MM.1S (cell line): Measurements from ENCODE around the gene MINDY4.

ENCODE experiments used
- DNase-seq: peaks from one replicate; pipeline ENCODE4 v3.0.0-alpha.2; 2015
- H2AFZ ChIP-seq: fragments of 300-600 bp; sonication (generic); 2 replicates; pipeline ENCODE4 v1.6.0; 2016; ENCODE audit warnings: antibody characterized with exemption, low read length
- H3F3A ChIP-seq: fragments of 300-600 bp; sonication (generic); 2 replicates; pipeline ENCODE4 v1.6.1; 2016; ENCODE audit warnings: mild to moderate bottlenecking, antibody characterized with exemption, low read length, moderate library complexity, mixed read lengths; ENCODE audit not compliant: insufficient read depth
- H3K27ac ChIP-seq: fragments of 300-600 bp; sonication (generic); 2 replicates; pipeline ENCODE4 v1.5.1; 2016; ENCODE audit warnings: mild to moderate bottlenecking, low read length
- H3K27me3 ChIP-seq: fragments of 300-600 bp; sonication (generic); replicated peaks from 2 replicates; pipeline ENCODE4 v1.6.0; 2016; ENCODE audit warnings: low read length; ENCODE audit not compliant: insufficient read depth
- H3K36me3 ChIP-seq: fragments of 300-600 bp; sonication (generic); replicated peaks from 2 replicates; pipeline ENCODE4 v1.6.1; 2016; ENCODE audit warnings: mild to moderate bottlenecking, low read length, mixed read lengths; ENCODE audit not compliant: insufficient read depth
- H3K4me1 ChIP-seq: fragments of 300-600 bp; sonication (generic); 2 replicates; pipeline ENCODE4 v1.6.1; 2016; ENCODE audit warnings: low read length, mixed read lengths
- H3K4me2 ChIP-seq: fragments of 300-600 bp; sonication (generic); 2 replicates; pipeline ENCODE4 v1.6.0; 2016; ENCODE audit warnings: low read depth, low read length
- H3K4me3 ChIP-seq: fragments of 300-600 bp; sonication (generic); 2 replicates; pipeline ENCODE4 v1.5.1; 2016; ENCODE audit warnings: low read length, mixed read lengths
- H3K79me2 ChIP-seq: fragments of 300-600 bp; sonication (generic); 2 replicates; pipeline ENCODE4 v1.6.1; 2016; ENCODE audit warnings: mixed run types, low read length, mixed read lengths
- H3K9ac ChIP-seq: fragments of 300-600 bp; sonication (generic); 2 replicates; pipeline ENCODE4 v1.6.1; 2016; ENCODE audit warnings: low read length, mixed read lengths
- H3K9me2 ChIP-seq: fragments of 300-600 bp; sonication (generic); replicated peaks from 2 replicates; pipeline ENCODE4 v1.6.1; 2016; ENCODE audit warnings: mild to moderate bottlenecking, low read length, mixed read lengths; ENCODE audit not compliant: insufficient read depth
- H3K9me3 ChIP-seq: fragments of 300-600 bp; sonication (generic); replicated peaks from 2 replicates; pipeline ENCODE4 v1.6.1; 2016; ENCODE audit warnings: mild to moderate bottlenecking, low read length, mixed read lengths; ENCODE audit not compliant: insufficient read depth
- H4K20me1 ChIP-seq: fragments of 300-600 bp; sonication (generic); 2 replicates; pipeline ENCODE4 v1.6.1; 2016; ENCODE audit warnings: mild to moderate bottlenecking, low read length, moderate library complexity, mixed read lengths; ENCODE audit not compliant: insufficient read depth
- EZH2 ChIP-seq: fragments of 300-600 bp; sonication (generic); optimal IDR thresholded peaks from 2 replicates; pipeline ENCODE3; 2017; ENCODE audit warnings: low read depth, mild to moderate bottlenecking, antibody characterized with exemption, low read length, mixed read lengths
- EZH2phosphoT487 ChIP-seq: fragments of 300-600 bp; sonication (generic); IDR thresholded peaks from 2 replicates; pipeline ENCODE4 v1.6.1; 2018; ENCODE audit warnings: antibody characterized with exemption, low read length
- TF ChIP-seq, protein P1 (sequence below): fragments of 300-600 bp; sonication (generic); IDR thresholded peaks from 2 replicates; pipeline ENCODE4 v1.5.1; 2016; ENCODE audit warnings: antibody characterized with exemption, low read length, mixed read lengths

MINDY4 gene

GRCh38 chr7:30814700-30815387 lies 43.6 kb downstream of the MINDY4 start:
- Histone ChIP-seq H4K20me1 (no peaks in the 10 kb centered on the region), H3K79me2 (no peaks in the 10 kb centered on the region), H3K4me1 (no peaks in the 10 kb centered on the region), H3K4me3 (no peak overlapping the region), H3K9me3 (no peaks in the 10 kb centered on the region), H3K9me2 (no peaks in the 10 kb centered on the region), H3K27me3 (no peaks in the 10 kb centered on the region), H3K27ac (no peak overlapping the region), H3F3A (no peaks in the 10 kb centered on the region), H3K4me2 (no peak overlapping the region), H3K9ac (no peak overlapping the region), H2AFZ (no peak overlapping the region), H3K36me3 (no peaks in the 10 kb centered on the region)
- no peak for TF ChIP-seq EZH2phosphoT487
- TF ChIP-seq, protein P1, sequence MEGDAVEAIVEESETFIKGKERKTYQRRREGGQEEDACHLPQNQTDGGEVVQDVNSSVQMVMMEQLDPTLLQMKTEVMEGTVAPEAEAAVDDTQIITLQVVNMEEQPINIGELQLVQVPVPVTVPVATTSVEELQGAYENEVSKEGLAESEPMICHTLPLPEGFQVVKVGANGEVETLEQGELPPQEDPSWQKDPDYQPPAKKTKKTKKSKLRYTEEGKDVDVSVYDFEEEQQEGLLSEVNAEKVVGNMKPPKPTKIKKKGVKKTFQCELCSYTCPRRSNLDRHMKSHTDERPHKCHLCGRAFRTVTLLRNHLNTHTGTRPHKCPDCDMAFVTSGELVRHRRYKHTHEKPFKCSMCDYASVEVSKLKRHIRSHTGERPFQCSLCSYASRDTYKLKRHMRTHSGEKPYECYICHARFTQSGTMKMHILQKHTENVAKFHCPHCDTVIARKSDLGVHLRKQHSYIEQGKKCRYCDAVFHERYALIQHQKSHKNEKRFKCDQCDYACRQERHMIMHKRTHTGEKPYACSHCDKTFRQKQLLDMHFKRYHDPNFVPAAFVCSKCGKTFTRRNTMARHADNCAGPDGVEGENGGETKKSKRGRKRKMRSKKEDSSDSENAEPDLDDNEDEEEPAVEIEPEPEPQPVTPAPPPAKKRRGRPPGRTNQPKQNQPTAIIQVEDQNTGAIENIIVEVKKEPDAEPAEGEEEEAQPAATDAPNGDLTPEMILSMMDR = no peak
- no peak for DNase-seq

- Histone ChIP-seq H3K9me2 (no peaks in the 10 kb centered on the region), H3K9ac (no peak overlapping the region), H3K9me3 (no peaks in the 10 kb centered on the region), H3K27ac (no peak overlapping the region), H3K4me2 (no peak overlapping the region), H3K36me3 (no peaks in the 10 kb centered on the region), H2AFZ (no peak overlapping the region), H4K20me1 (no peaks in the 10 kb centered on the region), H3K4me1 (no peaks in the 10 kb centered on the region), H3K79me2 (no peaks in the 10 kb centered on the region), H3K27me3 (no peaks in the 10 kb centered on the region), H3K4me3 (no peak overlapping the region), H3F3A (no peaks in the 10 kb centered on the region)
- no peak for DNase-seq
- TF ChIP-seq EZH2 = no peak
- TF ChIP-seq EZH2phosphoT487 = no peak
- TF ChIP-seq, protein P1 = no peak
These were observed 44.2 kb downstream of the MINDY4 start for GRCh38 chr7:30815388-30815854.

GRCh38 chr7:30815951-30816644 lies 44.9 kb downstream of the MINDY4 start:
- Histone ChIP-seq H4K20me1 (no peaks in the 10 kb centered on the region), H2AFZ (no peak overlapping the region), H3K27ac (no peak overlapping the region), H3F3A (no peaks in the 10 kb centered on the region), H3K4me2 (no peak overlapping the region), H3K4me3 (no peak overlapping the region), H3K79me2 (no peaks in the 10 kb centered on the region), H3K9me3 (no peaks in the 10 kb centered on the region), H3K27me3 (no peaks in the 10 kb centered on the region), H3K9me2 (no peaks in the 10 kb centered on the region), H3K9ac (no peak overlapping the region), H3K4me1 (no peaks in the 10 kb centered on the region), H3K36me3 (no peaks in the 10 kb centered on the region)
- TF ChIP-seq EZH2 (no peak), EZH2phosphoT487 (no peak)
- TF ChIP-seq, protein P1 = no peak
- DNase-seq = no peak
